ENCODE results near the gene CTNNA3.
"Not testable (repeated sequence)": the region's sequence is repeated elsewhere in the genome, so short reads cannot be mapped to it uniquely, and the experiment has no call there.

DNA sequence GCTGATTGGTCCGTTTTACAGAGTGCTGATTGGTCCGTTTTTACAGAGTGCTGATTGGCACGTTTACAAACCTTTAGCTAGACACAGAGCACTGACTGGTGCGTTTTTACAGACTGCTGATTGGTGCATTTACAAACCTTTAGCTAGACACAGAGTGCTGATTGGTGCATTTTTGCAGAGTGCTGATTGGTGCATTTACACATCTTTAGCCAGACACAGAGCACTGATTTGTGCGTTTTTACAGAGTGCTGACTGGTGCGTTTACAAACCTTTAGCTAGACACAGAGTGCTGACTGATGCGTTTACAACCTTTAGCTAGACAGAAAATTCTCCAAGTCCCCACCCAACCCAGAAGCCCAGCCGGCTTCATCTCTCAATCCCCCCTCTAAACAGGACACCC lies 11.9 kb downstream of the CTNNA3 start:
- TF ChIP-seq, protein P1, sequence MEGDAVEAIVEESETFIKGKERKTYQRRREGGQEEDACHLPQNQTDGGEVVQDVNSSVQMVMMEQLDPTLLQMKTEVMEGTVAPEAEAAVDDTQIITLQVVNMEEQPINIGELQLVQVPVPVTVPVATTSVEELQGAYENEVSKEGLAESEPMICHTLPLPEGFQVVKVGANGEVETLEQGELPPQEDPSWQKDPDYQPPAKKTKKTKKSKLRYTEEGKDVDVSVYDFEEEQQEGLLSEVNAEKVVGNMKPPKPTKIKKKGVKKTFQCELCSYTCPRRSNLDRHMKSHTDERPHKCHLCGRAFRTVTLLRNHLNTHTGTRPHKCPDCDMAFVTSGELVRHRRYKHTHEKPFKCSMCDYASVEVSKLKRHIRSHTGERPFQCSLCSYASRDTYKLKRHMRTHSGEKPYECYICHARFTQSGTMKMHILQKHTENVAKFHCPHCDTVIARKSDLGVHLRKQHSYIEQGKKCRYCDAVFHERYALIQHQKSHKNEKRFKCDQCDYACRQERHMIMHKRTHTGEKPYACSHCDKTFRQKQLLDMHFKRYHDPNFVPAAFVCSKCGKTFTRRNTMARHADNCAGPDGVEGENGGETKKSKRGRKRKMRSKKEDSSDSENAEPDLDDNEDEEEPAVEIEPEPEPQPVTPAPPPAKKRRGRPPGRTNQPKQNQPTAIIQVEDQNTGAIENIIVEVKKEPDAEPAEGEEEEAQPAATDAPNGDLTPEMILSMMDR (IDR thresholded peaks at IDR 0.05), result not testable (repeated sequence)
- TF ChIP-seq POLR2AphosphoS5, POLR2A (IDR thresholded peaks at IDR 0.05): not testable (repeated sequence)
